Sigmoid colon (tissue), 7 donors: ENCODE data around the gene ZNF471. TPM values are rescaled to one million over a fixed set of nuclear protein-coding genes. Genes with fewer than 3 reads are reported as not detected.

Experiments used
- DNase-seq: peaks from one replicate; pipeline ENCODE4 v3.0.0-alpha.2; 2019
- H3K27ac ChIP-seq, 4 donors: fragments of 200-600 bp; sonication (generic); one replicate each; pipeline ENCODE4 v1.5.1; 2016 to 2019; ENCODE audit warnings: mild to moderate bottlenecking in 1 of 4
- H3K27me3 ChIP-seq, 3 donors: fragments of 200-600 bp; sonication (generic); one replicate each; pipeline ENCODE4 v1.5.1; 2019; ENCODE audit warnings: mild to moderate bottlenecking in 1 of 3
- H3K36me3 ChIP-seq, 4 donors: fragments of 200-600 bp; sonication (generic); one replicate each; pipeline ENCODE4 v1.5.1; 2016 to 2019
- H3K4me1 ChIP-seq, 4 donors: fragments of 200-600 bp; sonication (generic); one replicate each; pipeline ENCODE4 v1.5.1; 2017 to 2019
- H3K4me3 ChIP-seq, 4 donors: fragments of 200-600 bp; sonication (generic); one replicate each; pipeline ENCODE4 v1.5.1; 2017 to 2019; ENCODE audit warnings: mild to moderate bottlenecking in 2 of 4, moderate library complexity in 1 of 4
- H3K9me3 ChIP-seq, 4 donors: fragments of 200-600 bp in 3 of 4; sonication (generic) in 3 of 4; one replicate each; pipeline versions ENCODE4 v1.5.1 to v1.6.1; 2013 to 2019
- CTCF ChIP-seq, 4 experiments: fragments of 450-650 bp in 3 of 4; fragments of 200-600 bp in 1 of 4; IDR thresholded peaks; one replicate each; pipeline ENCODE4 v1.5.1; 2016 to 2019; ENCODE audit warnings: antibody characterized with exemption in 4 of 4, mild to moderate bottlenecking in 3 of 4, moderate library complexity in 2 of 4
- EP300 ChIP-seq, 4 donors: sonication (generic); formaldehyde crosslinking; IDR thresholded peaks; one replicate each; pipeline ENCODE4 v1.6.1; 2017; ENCODE audit warnings: antibody characterized with exemption in 4 of 4
- POLR2A ChIP-seq, 2 donors: fragments of 450-650 bp; IDR thresholded peaks; one replicate each; pipeline ENCODE4 v1.6.1; 2016; ENCODE audit warnings: antibody characterized with exemption in 2 of 2, mild to moderate bottlenecking in 2 of 2, moderate library complexity in 2 of 2
- POLR2AphosphoS5 ChIP-seq, 4 donors: sonication (generic); formaldehyde crosslinking; IDR thresholded peaks; one replicate each; pipeline ENCODE4 v1.6.1; 2017; ENCODE audit warnings: antibody characterized with exemption in 4 of 4
- WGBS, 2 donors: extraction: QIAGEN DNeasy Blood & Tissue Kit; methylation state at CpG; one replicate each; pipeline ENCODE4 v1.1.7; 2013; 5-methylcytosine and 5-hydroxymethylcytosine counted together
- intact Hi-C: fragments of 100-400 bp; cut with DNase I; formaldehyde crosslinking; loops from one replicate; pipeline ENCODE4 v1.15.1; 2023
- polyA plus RNA-seq, 3 donors: library from polyadenylated mRNA; stranded (reverse); fragments of 200-250 nt; gene quantifications; one replicate each; pipeline ENCODE4 v1.2.3, GENCODE V29; 2013
- total RNA-seq, 4 donors: library from RNA; depleted of rRNA; stranded (reverse); fragments of >200 nt; gene quantifications; one replicate each; pipeline ENCODE4 v1.1.0, GENCODE V29; 2016
- donor health status: healthy with polysubstance abuse.
- donor health status: Bipolar disorder and iron deficiency.
- donor health status: healthy.

The ZNF471 gene
- total and polyA plus RNA-seq, 7 donors = 0.23 to 11.4 (median 8.1) TPM

- intact Hi-C loops = loop anchor here (1.0 to 5.0 kb wide), 4 partner anchors 30 to 120 kb away; partner anchors contain the start of genes ZFP28, ZNF471, ZNF583 and ZNF71
- peaks cover 0 to 26% (median 22%) of the 10 kb centered on the region in 4 donors for H3K4me1 ChIP-seq
- peaks cover 0 to 5% (median under 1%) of the 10 kb centered on the region in 4 donors for H3K36me3 ChIP-seq
- peaks cover 0 to 41% (median 2%) of the 10 kb centered on the region in 4 donors for H3K9me3 ChIP-seq
- TF ChIP-seq EP300 (IDR thresholded peaks at IDR 0.05) (no peak), POLR2A (IDR thresholded peaks at IDR 0.05) (peak; percentile 43 to 50), CTCF (IDR thresholded peaks at IDR 0.05) (no peak), POLR2AphosphoS5 (IDR thresholded peaks at IDR 0.05) (peak; percentile 82 to 91 (median 88))
- H3K27me3 ChIP-seq = no peaks in the 10 kb centered on the region
- 2 to 9% methylated on average over 80 of the region's 80 CpGs for WGBS, 2 donors
- peak overlapping the region; percentile 82 to 90 (median 86) for H3K27ac ChIP-seq
- DNase-seq = peak; percentile 96
- peak overlapping the region; percentile 56 to 85 (median 64) for H3K4me3 ChIP-seq
These were observed 30.0 kb upstream of the ZNF471 start for GRCh38 chr19:56477429-56478338.

- Histone ChIP-seq H3K27me3 (no peaks in the 10 kb centered on the region), H3K4me1 (no peaks in the 10 kb centered on the region), H3K9me3 (peaks cover 0 to 41% (median 8%) of the 10 kb centered on the region in 4 donors), H3K4me3 (no peak overlapping the region), H3K27ac (no peak overlapping the region), H3K36me3 (peaks cover 2 to 26% (median 5%) of the 10 kb centered on the region in 4 donors)
- 91 to 94% methylated on average over 3 of the region's 3 CpGs for WGBS, 2 donors
- no peak for DNase-seq
- TF ChIP-seq POLR2AphosphoS5 (IDR thresholded peaks at IDR 0.05) (no peak), EP300 (IDR thresholded peaks at IDR 0.05) (no peak)
- intact Hi-C loops = no loop called here
These were observed 16.3 kb upstream of the ZNF471 start for GRCh38 chr19:56491399-56491798.

GRCh38 chr19:56504581-56504980 is 3.1 kb upstream of the ZNF471 start:
- no peaks in the 10 kb centered on the region for H3K27me3 ChIP-seq
- 88 to 93% methylated on average over 2 of the region's 2 CpGs for WGBS, 2 donors
- H3K36me3 ChIP-seq = no peaks in the 10 kb centered on the region
- TF ChIP-seq CTCF (IDR thresholded peaks at IDR 0.05) = no peak
- no peak for TF ChIP-seq POLR2A (IDR thresholded peaks at IDR 0.05)
- TF ChIP-seq POLR2AphosphoS5 (IDR thresholded peaks at IDR 0.05) = no peak
- TF ChIP-seq EP300 (IDR thresholded peaks at IDR 0.05) = no peak
- no peak for DNase-seq
- intact Hi-C loops = no loop called here
- H3K4me3 ChIP-seq = no peak overlapping the region
- peaks cover 0 to 11% (median 0%) of the 10 kb centered on the region in 4 donors for H3K9me3 ChIP-seq
- no peak overlapping the region for H3K27ac ChIP-seq
- H3K4me1 ChIP-seq = peaks cover 0 to 12% (median 6%) of the 10 kb centered on the region in 4 donors

GRCh38 chr19:56508290-56508778 is 679 bp downstream of the ZNF471 start:
- no peak for DNase-seq
- peak overlapping the region; percentile 94 to 99 (median 96) for H3K27ac ChIP-seq
- peaks cover 0 to 12% (median 6%) of the 10 kb centered on the region in 4 donors for H3K4me1 ChIP-seq
- WGBS, 2 donors = 5% methylated on average over 17 of the region's 17 CpGs
- peaks cover 0 to 19% (median 7%) of the 10 kb centered on the region in 4 donors for H3K36me3 ChIP-seq
- TF ChIP-seq POLR2AphosphoS5 (IDR thresholded peaks at IDR 0.05) (no peak), EP300 (IDR thresholded peaks at IDR 0.05) (no peak), CTCF (IDR thresholded peaks at IDR 0.05) (no peak), POLR2A (IDR thresholded peaks at IDR 0.05) (no peak)
- H3K4me3 ChIP-seq = peak overlapping the region; percentile 68 to 82 (median 80)
- H3K9me3 ChIP-seq = peaks cover 0 to 12% (median 1%) of the 10 kb centered on the region in 4 donors
- H3K27me3 ChIP-seq = no peaks in the 10 kb centered on the region
- intact Hi-C loops = loop anchor here (1.0 to 5.0 kb wide), 2 partner anchors 30 to 116 kb away; partner anchors contain the start of genes ZFP28 and ZNF582
